GM19467 (cell line): Measurements from ENCODE around the gene BHLHE41.

Experiments
- ATAC-seq: cut with Tn5 transposase; IDR thresholded peaks from one replicate; pipeline ENCODE4 v1.9.1; 2021; ENCODE audit warnings: mild to moderate bottlenecking, moderate library complexity; ENCODE audit not compliant: unreplicated experiment

Gene BHLHE41

DNA sequence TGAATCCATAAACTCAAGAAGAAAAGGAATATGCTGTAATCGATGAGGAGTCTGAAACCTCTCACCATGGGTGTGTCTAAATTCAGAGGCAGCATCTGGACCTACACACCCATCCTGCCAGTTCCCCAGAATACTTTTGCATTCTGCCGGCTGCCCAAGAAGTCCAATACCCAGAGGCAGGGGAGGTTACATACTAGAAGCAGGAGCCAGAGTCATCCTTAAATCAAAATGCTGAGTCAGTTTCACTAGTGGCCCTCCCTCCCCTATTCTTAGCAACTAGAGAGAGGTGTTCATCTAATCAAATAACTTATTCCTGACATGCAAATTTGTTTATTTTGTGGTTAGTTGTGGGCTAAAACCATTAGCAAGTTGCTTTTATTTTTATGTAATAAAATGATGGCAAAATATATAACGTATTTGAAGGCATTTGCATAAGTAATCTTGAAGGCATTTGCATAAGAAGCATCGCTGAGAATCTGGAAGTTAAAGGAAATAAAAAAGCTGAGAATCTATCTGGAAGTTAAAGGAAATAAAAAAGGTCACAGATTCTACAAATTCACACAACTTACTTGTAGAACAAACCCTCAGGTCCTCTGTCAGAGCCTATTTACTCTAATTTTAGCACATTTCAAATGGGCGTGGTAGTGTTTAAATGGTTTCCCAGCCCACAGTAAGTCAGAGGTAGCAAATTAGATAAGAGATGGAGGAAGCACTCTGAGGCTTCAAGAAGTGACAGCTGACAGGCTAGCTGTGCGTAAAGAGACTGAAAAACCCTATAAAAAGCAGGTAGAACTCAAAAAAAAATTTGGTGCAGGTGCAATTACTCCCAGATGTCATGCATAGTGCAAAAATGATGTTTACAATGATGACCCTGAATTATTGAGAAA is 7.8 kb downstream of the BHLHE41 start:
- no peak for ATAC-seq

DNA sequence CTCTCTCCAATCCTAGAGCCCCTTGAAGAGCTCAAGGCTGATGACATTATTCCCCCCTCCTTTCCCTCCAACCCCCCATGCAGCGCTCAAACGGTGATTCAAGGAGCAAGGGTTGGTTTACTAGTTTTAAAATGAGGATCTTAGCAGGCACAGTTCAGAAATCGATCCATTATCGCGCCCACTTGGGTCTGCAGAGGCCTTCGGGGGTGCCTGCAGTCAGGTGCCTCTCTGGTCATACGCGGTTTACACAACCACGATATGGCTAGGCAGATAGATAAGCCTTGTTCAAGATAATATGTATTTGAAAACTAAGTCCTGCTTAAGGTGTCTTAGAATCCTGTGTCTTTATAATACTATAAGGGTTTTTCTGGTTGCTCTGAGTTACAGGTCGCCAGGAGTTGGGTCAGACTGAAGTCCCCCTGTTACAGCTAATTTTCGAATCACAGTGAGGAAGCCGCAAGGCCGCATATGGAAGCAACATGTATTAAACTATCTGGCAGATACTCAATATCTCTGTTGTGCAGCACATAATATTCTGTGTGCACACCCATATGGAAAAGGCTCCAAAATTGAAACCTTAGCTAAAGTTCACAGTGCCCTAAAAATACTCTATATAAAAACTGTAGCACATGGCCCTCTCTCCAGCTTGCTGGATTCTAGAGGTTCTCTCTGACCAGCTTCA is 10.0 kb downstream of the BHLHE41 start:
- ATAC-seq = no peak

DNA sequence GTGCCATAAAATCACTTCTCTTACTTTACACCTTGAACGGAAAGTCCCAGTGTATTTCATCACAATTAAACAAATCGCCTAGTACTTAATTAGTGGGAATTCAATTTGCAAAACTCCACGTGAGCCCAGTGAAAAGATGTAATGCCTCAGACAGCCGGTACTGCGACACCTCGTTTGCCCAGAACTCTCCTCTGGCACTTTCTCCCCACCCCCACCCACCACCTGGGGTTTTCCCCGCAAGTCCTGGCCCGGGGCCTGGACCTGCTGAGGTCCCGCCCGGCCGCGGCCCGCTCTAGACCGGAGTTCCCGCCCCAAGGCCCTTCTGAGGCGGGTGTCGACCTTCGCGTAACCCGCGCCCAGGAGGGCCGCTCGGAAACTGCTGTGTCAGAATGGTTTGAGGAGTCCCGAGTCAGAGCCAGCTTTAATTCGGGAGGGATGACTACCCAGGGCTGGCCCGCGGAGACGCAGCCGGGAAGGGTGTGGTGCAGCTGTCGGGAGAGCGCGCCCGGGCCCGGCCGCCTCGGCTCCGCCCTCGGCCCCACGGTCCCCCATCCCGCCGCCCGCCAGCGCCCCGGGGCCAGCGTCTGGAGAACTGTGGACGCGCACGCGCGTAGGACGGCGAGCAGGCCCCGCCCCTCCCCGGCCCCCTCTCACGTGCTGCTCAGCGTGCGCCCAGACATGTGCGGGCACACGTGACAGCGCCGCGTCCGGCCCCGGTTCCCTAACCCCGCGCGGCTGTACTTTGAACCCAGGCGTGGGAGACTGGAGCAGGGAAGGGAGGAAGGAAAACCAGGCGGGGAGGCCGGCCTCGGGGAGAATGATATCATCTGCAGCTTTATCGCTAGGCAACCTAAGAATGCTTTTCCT is 10.8 kb downstream of the BHLHE41 start:
- peak; percentile 60 for ATAC-seq

DNA sequence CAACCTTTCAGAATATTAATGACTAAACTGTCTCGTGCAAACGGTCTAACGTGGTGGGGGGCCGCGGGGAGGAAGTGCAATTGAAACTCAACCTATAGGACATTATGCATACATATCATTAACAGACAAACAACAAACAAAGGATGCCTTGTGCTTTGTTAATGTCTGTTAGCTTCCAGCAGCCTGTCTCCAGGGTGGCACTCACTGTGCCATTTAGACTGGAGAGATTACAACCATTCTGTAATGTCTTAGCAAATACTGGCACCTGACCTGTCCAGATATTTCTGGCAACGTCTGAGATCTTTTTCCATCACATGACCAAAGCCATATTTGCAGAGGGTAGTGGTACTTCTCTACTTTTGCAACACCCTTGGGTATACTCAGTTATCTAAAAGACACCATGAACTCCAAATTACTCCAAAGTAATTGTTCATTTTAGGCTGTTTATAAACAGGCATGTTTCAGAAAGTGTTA is 11.6 kb downstream of the BHLHE41 start:
- ATAC-seq = no peak

DNA sequence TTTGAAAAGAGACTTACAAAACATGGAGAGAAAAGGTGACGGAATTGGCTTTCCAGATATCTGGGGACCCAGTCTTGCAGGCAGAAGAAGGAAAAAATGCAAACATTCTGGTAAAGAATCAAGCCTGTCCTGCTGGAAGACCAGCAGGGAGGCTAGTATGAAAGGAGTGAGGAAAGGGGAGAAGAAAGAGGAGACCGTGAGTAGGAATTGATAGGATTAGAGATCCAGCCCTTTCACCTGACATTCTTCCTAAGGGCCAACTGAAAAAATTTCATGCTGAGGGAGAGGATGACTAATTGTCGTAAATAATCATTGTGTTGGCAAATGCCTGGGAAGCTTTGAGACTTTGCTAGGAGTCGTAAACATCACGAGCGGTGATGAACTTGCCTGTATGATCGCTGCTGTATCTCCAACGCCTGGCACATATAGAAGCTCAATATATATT is 12.1 kb downstream of the BHLHE41 start:
- ATAC-seq = no peak

DNA sequence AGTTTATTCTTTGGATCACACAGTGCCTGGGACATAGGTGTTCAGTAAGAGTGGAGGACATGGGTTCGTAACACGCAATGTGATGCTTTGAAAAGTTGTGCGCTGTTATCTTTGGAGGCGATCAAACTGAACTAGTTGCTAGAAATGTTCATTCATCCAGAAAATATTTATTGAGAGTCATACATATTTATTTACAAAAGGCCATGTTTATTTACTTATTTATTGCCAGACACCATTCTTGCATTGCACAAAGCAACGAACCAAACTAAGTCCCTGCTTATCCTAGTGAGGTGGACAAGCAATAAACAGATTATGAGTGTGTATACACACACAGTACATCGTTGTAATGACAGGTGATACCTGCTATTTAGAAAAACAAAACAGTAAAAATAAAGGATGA is 12.6 kb downstream of the BHLHE41 start:
- no peak for ATAC-seq

DNA sequence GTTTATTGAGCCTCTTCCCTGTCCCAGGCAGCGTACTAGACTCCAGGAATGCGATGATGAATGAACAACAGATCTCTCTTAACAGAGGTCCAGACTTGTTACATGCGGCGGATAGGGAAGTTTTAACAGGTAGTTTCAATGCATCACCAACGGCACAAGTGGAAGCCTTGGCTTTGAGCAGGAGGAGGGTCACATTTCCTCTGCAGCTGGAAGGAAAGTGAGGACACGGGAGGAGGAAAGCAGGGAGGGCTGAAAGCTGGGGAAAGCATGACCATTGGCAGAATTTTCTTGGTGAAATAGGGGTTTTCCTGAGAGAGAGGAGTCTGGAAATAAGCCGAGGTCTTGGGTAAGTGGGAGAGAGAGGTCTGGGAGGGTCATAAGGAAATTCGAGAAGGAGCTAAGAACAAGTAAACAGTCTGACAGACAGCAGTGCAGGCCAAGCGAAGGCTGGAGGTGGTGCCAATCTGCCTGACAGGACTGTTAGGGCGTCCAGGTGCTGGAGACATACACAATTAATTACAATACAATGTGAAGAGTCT is 15.4 kb downstream of the BHLHE41 start:
- ATAC-seq = no peak

DNA sequence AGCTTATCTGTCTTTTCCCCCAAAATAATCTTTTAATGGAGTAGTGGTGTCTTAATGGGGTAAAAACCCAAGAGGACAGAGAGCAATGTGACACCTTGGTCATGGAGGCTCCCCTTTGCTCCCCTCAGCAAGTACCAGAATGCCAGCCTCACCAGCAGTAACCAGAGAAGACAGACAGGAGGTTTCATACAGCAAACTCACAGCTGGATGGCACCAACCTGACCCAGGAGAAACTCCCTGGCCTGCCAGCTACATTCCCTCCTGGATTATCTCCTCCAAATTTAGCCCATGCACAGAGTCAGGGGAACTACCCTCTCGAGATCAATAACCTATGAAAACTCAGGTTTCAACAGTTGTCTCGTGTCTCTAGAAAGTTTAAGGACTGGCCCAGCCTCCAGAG is 15.9 kb downstream of the BHLHE41 start:
- no peak for ATAC-seq

DNA sequence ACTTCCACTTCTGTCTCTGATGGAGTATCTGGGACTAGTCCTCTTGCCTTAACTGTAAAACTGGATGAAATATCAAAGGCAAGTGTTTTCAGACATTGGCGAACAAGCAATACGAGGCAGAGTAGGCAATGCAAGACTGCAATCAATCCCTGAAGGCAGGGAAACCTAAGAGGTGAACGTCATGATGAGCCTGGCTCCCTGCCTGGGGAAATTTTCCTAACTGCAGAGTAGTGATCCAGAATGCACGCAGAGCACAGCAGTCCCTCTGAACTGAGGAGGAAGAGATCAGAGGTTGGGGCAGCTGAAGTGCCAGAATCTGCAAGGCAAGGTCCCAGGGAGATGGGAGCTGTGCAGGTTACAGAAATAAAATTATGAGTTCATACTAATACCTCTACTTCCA is 18.5 kb downstream of the BHLHE41 start:
- ATAC-seq = no peak

DNA sequence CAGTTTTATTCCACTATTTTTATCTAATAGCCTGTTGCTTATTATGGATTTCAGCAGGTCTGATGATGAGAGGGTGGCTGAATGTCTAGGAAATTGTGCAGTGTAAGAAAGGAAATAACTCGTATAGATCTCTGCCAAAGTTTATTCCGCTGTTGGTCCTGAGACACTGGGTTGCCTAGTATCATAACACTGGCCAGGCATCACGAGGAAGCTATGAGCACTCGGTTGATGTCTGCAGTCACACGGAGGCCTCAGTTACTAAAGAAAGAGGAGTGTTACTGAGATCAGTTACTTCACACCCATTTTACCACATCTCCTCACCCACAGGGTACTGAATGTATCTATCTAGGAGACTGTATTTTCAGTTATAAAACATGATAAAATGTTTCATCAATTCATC is 21.9 kb downstream of the BHLHE41 start:
- ATAC-seq = no peak

DNA sequence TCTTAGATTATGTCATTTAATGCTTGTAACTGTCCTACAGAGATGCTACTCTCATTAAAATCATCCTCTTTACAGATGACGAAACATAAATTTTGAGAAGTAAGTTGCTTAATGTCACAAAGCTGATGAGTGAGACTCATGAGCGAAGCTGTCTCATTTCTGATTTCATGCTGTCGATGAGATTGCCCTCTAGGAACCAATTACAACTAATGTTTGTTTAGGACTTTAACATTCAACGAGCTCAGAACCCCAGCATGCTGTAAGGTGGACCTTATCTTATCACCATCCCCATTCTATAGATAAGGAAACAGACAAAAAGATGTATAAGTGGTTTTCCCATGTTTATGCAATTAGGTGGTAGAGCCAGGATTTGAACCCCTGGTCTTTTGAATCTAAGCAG is 23.1 kb downstream of the BHLHE41 start:
- no peak for ATAC-seq

DNA sequence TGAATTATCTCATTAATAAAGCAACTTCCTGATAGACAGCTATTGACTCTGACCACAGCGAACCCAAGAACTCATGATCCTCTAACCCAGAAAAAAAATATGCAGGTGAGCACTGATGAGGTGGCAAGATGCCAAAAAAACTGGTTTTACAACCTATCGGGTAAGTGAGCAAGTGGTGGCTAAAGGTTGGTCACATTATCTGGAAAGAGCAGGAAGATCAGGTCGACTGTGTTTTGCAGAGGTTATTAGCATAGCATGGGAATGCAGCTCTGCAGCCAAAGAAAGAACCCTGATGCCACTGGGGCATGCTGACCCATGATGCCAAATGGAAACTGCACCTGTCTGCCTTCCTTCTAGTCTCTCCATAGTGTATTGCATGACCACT is 23.5 kb downstream of the BHLHE41 start:
- no peak for ATAC-seq

DNA sequence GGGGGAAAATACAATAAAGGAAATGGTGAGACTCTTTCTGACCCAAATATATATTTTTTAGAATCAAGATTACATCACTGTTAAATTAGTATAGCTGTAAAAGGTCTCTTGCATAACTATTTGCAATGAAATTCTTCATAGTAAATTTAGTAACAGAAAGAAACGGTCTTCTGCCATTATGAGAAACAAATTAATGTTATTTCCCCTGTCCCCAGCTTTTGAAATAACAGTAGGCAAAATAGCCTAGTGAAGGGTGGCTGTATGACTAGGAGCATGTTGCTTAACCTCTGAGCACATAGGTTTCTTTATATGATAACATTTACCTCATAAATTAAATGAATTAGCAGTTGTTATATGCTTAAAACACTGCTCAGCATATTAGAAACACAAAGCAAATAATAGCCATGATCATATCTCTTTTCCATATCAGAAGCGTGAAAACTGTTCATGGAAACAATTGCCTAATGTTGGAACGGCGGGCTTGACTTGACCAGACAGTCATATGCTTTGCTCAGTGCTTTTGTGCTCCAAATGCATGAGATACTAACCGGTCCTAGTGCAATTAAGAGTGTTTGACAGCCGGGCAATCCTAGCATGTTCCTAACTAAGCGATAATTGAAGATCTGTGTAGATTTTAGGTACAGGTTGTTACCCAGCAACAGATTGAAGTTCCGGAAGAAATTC is 24.0 kb downstream of the BHLHE41 start:
- ATAC-seq = no peak

DNA sequence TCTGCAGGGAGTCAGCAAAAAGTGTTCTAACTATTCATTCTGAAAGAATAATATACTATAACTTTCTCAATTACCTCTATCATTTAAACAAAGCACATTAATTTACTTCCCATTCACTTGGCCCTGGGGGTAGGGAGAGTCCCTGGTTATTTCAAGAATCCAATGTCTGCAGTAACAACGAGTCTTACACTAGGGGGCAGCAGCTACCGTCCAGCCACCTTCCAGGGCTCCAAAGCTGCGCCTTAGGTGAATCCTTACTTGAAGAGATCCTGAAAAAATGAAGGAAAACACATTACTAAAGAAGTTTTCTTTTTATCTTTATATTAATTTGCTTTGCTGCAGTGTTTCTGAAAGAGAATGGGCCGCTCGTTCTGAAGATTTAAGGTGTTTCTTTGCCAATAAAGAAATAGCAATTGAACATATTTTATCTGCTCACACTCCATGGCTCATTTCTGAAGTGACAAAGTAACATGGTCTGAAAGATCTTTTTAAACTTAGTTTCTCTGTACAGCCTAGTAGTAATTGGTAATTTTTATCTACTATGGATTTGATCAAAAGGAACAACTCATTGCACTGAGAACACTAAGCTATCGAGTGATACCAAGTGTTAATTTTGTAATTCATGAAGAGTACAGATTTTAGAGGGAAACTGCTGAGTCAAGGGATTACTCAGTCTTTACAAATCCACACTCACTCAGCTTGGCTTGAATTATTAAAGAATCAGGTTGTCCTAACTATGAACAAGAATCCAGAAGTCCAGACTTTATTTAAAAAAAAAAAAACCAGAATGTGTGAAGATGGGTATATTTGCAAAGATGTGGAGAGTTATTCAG is 27.6 kb downstream of the BHLHE41 start:
- ATAC-seq = peak; percentile 92

DNA sequence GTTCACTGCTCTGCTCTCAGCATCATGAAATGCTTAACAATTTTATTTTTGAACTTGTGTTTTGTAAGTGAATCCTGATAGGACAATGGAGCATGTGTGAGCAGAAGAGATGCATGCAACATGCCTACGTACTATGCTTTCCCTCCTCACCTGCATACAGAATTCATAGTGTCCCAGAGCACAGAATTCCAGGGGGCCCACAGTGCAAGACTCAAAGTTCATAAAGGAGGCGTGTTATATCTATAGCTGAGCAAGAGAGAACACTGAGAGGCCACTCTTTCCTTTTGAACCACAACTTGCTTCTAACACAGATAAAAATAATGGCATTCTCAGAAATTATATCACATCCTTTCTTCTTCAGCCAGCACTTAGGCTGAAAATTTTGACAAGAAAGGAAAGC is 28.8 kb downstream of the BHLHE41 start:
- no peak for ATAC-seq

DNA sequence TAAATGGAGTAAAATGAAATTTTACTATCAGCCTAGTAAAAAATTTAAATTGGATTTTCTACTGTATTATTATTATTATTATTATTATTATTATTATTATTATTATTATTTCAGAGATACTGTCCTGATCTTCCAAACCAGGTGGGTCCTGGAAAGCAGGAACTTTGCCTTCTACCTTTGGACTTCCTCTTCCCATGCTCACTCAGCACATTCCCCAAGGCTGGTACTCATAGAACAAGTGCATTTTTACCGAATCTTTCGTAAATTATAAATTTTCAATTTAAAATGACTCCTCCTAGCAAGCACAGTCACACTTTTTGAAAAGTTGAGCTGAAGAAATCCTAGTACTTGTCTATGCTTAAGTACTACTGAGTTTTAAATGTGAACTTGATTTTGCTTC is 29.7 kb downstream of the BHLHE41 start:
- no peak for ATAC-seq

DNA sequence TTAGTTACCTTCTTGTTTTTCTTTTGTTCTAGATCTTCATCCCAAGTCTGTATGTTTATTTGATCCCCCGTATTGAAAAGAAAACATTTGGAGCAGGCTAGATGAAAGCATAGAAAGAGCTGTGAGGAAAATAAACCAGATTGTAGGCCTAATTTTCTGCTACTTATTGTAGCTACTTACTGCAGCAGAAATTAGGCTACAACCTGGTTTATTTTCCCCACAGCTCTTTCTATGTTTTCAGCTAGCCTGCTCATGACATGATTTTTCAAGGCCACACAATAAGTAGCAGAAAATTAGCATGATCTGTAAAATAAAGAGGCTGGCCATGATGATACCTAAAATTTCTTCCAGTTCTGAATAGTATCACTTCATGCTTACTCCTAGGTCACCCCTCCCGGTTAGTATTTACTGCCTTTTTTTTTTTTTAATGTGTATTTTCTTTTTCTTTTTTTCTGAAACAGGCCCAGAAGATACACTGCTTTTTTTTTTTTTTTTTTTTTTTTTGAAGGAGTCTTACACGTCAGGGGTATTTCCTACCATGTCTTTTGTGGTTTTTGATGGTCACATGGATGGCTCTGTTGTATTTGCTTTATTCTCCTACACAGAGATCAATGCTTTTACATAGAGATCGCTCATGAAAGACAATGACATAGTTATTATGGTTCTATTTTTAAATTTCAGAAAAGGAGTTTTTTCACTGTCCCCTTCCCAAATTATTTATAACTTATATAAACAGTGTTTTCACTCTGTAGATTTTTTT is 32.3 kb downstream of the BHLHE41 start:
- no peak for ATAC-seq

DNA sequence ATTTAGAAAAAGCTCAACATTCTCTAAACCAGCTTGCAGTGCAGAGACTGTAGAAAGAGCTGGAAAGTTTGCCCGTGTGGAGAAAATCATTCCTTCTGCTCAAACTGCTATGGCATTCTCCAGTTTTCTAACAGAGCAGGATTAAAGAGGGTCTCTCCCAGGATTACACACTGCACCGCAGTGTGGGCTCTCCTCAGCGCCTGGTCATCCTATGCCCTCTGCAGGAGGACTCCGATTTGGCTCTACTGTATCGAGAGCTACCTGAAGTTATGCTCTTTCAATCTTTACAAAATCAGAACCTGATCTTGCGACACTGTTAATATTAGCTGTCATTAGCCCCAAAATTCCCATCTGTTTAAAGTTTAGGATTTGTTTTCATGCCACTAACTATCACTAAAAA is 33.0 kb downstream of the BHLHE41 start:
- ATAC-seq = no peak
